ENCODE measurements around the gene ATG2B. TPM values are rescaled to one million over a fixed set of nuclear protein-coding genes. Genes with fewer than 3 reads are reported as not detected.

The ATG2B gene
- total RNA-seq, 1 donor from 2014 or later = 14.1 TPM

DNA sequence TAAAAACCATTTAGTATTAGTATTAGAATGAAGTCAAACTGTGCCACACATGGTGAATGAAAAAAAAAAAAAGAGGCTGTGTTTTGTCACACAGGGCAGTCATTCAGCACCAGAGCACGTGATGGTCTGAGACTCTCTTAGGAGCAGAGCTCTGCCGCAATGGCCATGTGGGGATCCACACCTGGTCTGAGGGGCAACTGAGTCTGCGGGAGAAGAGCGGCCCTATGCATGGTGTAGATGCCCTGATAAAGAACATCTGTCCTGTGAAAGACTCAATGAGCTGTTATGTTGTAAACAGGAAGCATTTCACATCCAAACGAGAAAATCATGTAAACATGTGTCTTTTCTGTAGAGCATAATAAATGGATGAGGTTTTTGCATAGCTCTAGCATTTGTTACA lies 119.4 kb downstream of the ATG2B start:
- Mint-ChIP-seq H3K27ac (ENCODE audit: unreplicated experiment) (no peak overlapping the region), H3K4me3 (ENCODE audit: unreplicated experiment) (no peak overlapping the region), H3K4me1 (ENCODE audit: unreplicated experiment) (no peaks in the 10 kb centered on the region), H3K9me3 (ENCODE audit: unreplicated experiment) (no peaks in the 10 kb centered on the region), H3K36me3 (ENCODE audit: low read depth, unreplicated experiment) (no peaks in the 10 kb centered on the region), H3K27me3 (ENCODE audit: unreplicated experiment) (no peaks in the 10 kb centered on the region)
- TF ChIP-seq, protein P1, sequence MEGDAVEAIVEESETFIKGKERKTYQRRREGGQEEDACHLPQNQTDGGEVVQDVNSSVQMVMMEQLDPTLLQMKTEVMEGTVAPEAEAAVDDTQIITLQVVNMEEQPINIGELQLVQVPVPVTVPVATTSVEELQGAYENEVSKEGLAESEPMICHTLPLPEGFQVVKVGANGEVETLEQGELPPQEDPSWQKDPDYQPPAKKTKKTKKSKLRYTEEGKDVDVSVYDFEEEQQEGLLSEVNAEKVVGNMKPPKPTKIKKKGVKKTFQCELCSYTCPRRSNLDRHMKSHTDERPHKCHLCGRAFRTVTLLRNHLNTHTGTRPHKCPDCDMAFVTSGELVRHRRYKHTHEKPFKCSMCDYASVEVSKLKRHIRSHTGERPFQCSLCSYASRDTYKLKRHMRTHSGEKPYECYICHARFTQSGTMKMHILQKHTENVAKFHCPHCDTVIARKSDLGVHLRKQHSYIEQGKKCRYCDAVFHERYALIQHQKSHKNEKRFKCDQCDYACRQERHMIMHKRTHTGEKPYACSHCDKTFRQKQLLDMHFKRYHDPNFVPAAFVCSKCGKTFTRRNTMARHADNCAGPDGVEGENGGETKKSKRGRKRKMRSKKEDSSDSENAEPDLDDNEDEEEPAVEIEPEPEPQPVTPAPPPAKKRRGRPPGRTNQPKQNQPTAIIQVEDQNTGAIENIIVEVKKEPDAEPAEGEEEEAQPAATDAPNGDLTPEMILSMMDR (IDR thresholded peaks at IDR 0.05; ENCODE audit: unreplicated experiment) = no peak
- no peak for DNase-seq (ENCODE audit: low spot score)

DNA sequence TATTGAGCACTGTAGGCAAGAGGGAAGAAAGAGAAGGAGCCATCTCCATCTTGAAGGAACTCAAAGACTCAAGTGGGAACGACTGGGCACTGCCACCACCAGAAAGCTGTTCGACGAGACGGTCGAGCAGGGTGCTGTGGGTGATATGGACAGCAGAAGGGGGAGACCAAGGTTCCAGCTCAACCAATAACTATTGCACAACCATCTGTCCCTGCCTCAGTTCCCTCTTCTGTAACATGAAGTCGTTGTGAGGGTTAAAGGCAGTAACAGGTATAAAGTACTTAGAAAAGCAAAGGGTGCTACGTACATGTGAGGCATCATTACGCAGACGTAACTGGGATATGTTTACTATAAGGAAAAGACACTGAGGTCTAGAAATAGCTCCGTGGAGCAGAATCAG lies 121.0 kb downstream of the ATG2B start:
- H3K4me3 Mint-ChIP-seq (ENCODE audit: unreplicated experiment) = no peak overlapping the region
- no peak overlapping the region for H3K27ac Mint-ChIP-seq (ENCODE audit: unreplicated experiment)
- H3K9me3 Mint-ChIP-seq (ENCODE audit: unreplicated experiment) = no peaks in the 10 kb centered on the region
- no peaks in the 10 kb centered on the region for H3K4me1 Mint-ChIP-seq (ENCODE audit: unreplicated experiment)
- no peak for DNase-seq (ENCODE audit: low spot score)
- TF ChIP-seq, protein P1 (IDR thresholded peaks at IDR 0.05; ENCODE audit: unreplicated experiment) = no peak
- no peaks in the 10 kb centered on the region for H3K27me3 Mint-ChIP-seq (ENCODE audit: unreplicated experiment)
- H3K36me3 Mint-ChIP-seq (ENCODE audit: low read depth, unreplicated experiment) = no peaks in the 10 kb centered on the region

DNA sequence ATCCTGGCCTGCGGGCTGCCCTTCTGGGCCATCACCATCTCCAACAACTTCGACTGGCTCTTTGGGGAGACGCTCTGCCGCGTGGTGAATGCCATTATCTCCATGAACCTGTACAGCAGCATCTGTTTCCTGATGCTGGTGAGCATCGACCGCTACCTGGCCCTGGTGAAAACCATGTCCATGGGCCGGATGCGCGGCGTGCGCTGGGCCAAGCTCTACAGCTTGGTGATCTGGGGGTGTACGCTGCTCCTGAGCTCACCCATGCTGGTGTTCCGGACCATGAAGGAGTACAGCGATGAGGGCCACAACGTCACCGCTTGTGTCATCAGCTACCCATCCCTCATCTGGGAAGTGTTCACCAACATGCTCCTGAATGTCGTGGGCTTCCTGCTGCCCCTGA lies 122.5 kb downstream of the ATG2B start:
- no peak for DNase-seq (ENCODE audit: low spot score)
- H3K9me3 Mint-ChIP-seq (ENCODE audit: unreplicated experiment) = no peaks in the 10 kb centered on the region
- no peaks in the 10 kb centered on the region for H3K27me3 Mint-ChIP-seq (ENCODE audit: unreplicated experiment)
- no peak overlapping the region for H3K27ac Mint-ChIP-seq (ENCODE audit: unreplicated experiment)
- H3K4me1 Mint-ChIP-seq (ENCODE audit: unreplicated experiment) = peaks cover 3% of the 10 kb centered on the region
- TF ChIP-seq, protein P1 (IDR thresholded peaks at IDR 0.05; ENCODE audit: unreplicated experiment) = no peak
- H3K4me3 Mint-ChIP-seq (ENCODE audit: unreplicated experiment) = no peak overlapping the region
- H3K36me3 Mint-ChIP-seq (ENCODE audit: low read depth, unreplicated experiment) = no peaks in the 10 kb centered on the region

- Mint-ChIP-seq H3K9me3 (ENCODE audit: unreplicated experiment) (no peaks in the 10 kb centered on the region), H3K4me1 (ENCODE audit: unreplicated experiment) (peaks cover 7% of the 10 kb centered on the region)
Measured at GRCh38 chr14:96239711-96240141, 123.4 kb downstream of the ATG2B start.

DNA sequence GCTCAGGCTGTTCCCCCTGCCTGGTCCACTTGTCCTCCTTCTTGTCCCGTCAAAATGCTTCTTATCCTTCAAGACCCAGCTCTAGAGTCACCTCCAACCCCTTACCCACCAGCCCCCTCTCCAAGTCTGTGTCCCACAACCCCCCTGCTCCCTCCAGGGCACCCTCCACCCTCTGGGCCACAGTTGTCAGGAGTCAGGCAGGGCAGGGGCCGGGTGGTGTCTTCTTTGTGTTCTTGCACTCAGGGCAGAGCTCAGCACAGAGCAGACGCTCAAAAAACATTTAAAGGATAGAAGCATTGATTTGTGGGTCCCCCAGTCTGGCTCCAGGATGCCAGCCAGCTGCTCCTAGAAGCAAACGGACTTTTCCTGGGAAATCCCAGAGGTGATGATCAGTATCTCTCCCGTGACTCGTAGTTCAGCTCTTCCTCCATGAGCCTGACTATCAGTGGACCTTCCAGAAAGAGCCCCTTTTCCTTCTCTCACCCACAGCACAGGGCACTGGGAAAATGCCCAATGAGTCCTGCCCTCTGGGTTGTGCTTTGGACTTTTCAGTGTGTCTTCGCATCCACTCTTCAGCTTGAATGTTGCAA lies 124.4 kb downstream of the ATG2B start:
- Mint-ChIP-seq H3K9me3 (ENCODE audit: unreplicated experiment) (no peaks in the 10 kb centered on the region), H3K27ac (ENCODE audit: unreplicated experiment) (no peak overlapping the region), H3K36me3 (ENCODE audit: low read depth, unreplicated experiment) (no peaks in the 10 kb centered on the region), H3K4me1 (ENCODE audit: unreplicated experiment) (peaks cover 7% of the 10 kb centered on the region), H3K27me3 (ENCODE audit: unreplicated experiment) (peaks cover 2% of the 10 kb centered on the region), H3K4me3 (ENCODE audit: unreplicated experiment) (no peak overlapping the region)
- TF ChIP-seq, protein P1 (IDR thresholded peaks at IDR 0.05; ENCODE audit: unreplicated experiment) = no peak
- no peak for DNase-seq (ENCODE audit: low spot score)

More at GRCh38 chr14:96239711-96240141, 123.4 kb downstream of the ATG2B start:
- H3K36me3 Mint-ChIP-seq (ENCODE audit: low read depth, unreplicated experiment) = no peaks in the 10 kb centered on the region
- H3K27me3 Mint-ChIP-seq (ENCODE audit: unreplicated experiment) = no peaks in the 10 kb centered on the region
- no peak overlapping the region for H3K27ac Mint-ChIP-seq (ENCODE audit: unreplicated experiment)
- DNase-seq (ENCODE audit: low spot score) = no peak
- TF ChIP-seq, protein P1 (IDR thresholded peaks at IDR 0.05; ENCODE audit: unreplicated experiment) = no peak
- H3K4me3 Mint-ChIP-seq (ENCODE audit: unreplicated experiment) = no peak overlapping the region
